A549 (cell line): ENCODE measurements around the gene LRIT2. TPM values are rescaled to one million over a fixed set of nuclear protein-coding genes. Genes with fewer than 3 reads are reported as not detected.

Experiments
- ATAC-seq, 2 experiments: fragments of 200-7000 bp in 1 of 2; fragments of >200 bp in 1 of 2; cut with Nextera tagmentation in 1 of 2; cut with Tn5 transposase in 1 of 2; 3 replicates each; pipeline versions ENCODE4 v1.8.0 to v1.9.1; 2018 to 2020; ENCODE audit warnings: mild to moderate bottlenecking in 1 of 2, moderate library complexity in 1 of 2
- CTCF ChIA-PET: fragments of 300-600 bp; sonication (Branson Sonifier 250); formaldehyde crosslinking; extraction: SDS; loops from one replicate; lab custom pipeline; 2021; ENCODE audit warnings: antibody characterized with exemption, inconsistent platforms; lab: Yijun Ruan, JAX
- POLR2A ChIA-PET: fragments of 350-600 bp; formaldehyde crosslinking; extraction: SDS; loops from one replicate; lab custom pipeline; 2021; ENCODE audit warnings: antibody characterized with exemption, inconsistent platforms; lab: Yijun Ruan, JAX
- DNase-seq, 2 experiments: peaks; one replicate each; pipeline versions ENCODE4 v3.0.0 to v3.0.0-alpha.2; 2011 to 2016; ENCODE audit warnings: low read depth in 1 of 2, low spot score in 1 of 2
- FAIRE-seq: peaks from 2 replicates; lab custom pipeline; 2011; peaks lifted over from hg19 to GRCh38; lab: Jason Lieb, UNC
- H3K27ac ChIP-seq, 2 experiments: fragments of >200 bp; sonication (Bioruptor Twin); formaldehyde crosslinking; 3 replicates each; pipeline ENCODE4 v1.5.1; 2016 to 2017
- H3K4me1 ChIP-seq: fragments of >200 bp; sonication (Bioruptor Twin); formaldehyde crosslinking; 3 replicates; pipeline ENCODE4 v1.6.1; 2016
- H3K4me2 ChIP-seq: fragments of >200 bp; sonication (Bioruptor Twin); formaldehyde crosslinking; 3 replicates; pipeline ENCODE4 v1.6.1; 2016
- H3K4me3 ChIP-seq: fragments of >200 bp; sonication (Bioruptor Twin); formaldehyde crosslinking; 3 replicates; pipeline ENCODE4 v1.5.1; 2016
- H3K9me3 ChIP-seq: fragments of >200 bp; sonication (Bioruptor Twin); formaldehyde crosslinking; 3 replicates; pipeline ENCODE4 v1.6.1; 2016
- CBX8 ChIP-seq: fragments of 200-600 bp; sonication (generic); IDR thresholded peaks from 2 replicates; pipeline ENCODE4 v1.6.1; 2016
- CHD2 ChIP-seq: fragments of 150-350 bp; IDR thresholded peaks from 2 replicates; pipeline ENCODE4 v1.6.1; 2014; ENCODE audit warnings: low read length; ENCODE audit not compliant: partially characterized antibody
- CHD4 ChIP-seq: fragments of 200-600 bp; sonication (generic); IDR thresholded peaks from 2 replicates; pipeline ENCODE4 v1.6.1; 2016; ENCODE audit warnings: antibody characterized with exemption, mild to moderate bottlenecking, borderline replicate concordance
- CTCF ChIP-seq: fragments of >200 bp; sonication (Bioruptor Twin); formaldehyde crosslinking; IDR thresholded peaks from 3 replicates; pipeline ENCODE4 v1.5.1; 2016
- E2F6 ChIP-seq: IDR thresholded peaks from 2 replicates; pipeline ENCODE4 v1.6.1; 2012; ENCODE audit warnings: low read depth, borderline replicate concordance
- EHMT2 ChIP-seq: fragments of 200-600 bp; sonication (generic); IDR thresholded peaks from 2 replicates; pipeline ENCODE4 v1.6.1; 2016; ENCODE audit warnings: antibody characterized with exemption, low read depth, mild to moderate bottlenecking, moderate library complexity
- ELK1 ChIP-seq: fragments of 150-350 bp; IDR thresholded peaks from 2 replicates; pipeline ENCODE4 v1.6.1; 2014; ENCODE audit warnings: low read depth, mild to moderate bottlenecking, low read length
- FOSB ChIP-seq: fragments of 250-450 bp; sonication (Bioruptor Pico); IDR thresholded peaks from 2 replicates; pipeline ENCODE4 v1.5.0; 2020; ENCODE audit warnings: mild to moderate bottlenecking, moderate library complexity
- FOSL2 ChIP-seq, 2 experiments: fragments of 450-650 bp in 1 of 2; fragments of >200 bp in 1 of 2; sonication (Bioruptor Twin) in 1 of 2; formaldehyde crosslinking; IDR thresholded peaks; 2 replicates each; pipeline versions ENCODE4 v1.5.0 to v1.6.1; 2016 to 2020; ENCODE audit warnings: mild to moderate bottlenecking in 1 of 2, moderate library complexity in 1 of 2
- FOXS1 ChIP-seq: fragments of 250-450 bp; sonication (Bioruptor Pico); IDR thresholded peaks from 2 replicates; pipeline ENCODE4 v1.5.0; 2020; ENCODE audit warnings: mild to moderate bottlenecking, moderate library complexity
- HDAC2 ChIP-seq: fragments of 200-600 bp; sonication (generic); IDR thresholded peaks from 2 replicates; pipeline ENCODE4 v1.6.1; 2016
- HEYL ChIP-seq: fragments of 250-450 bp; sonication (Bioruptor Pico); IDR thresholded peaks from 2 replicates; pipeline ENCODE4 v1.8.0; 2021; ENCODE audit warnings: mild to moderate bottlenecking, moderate library complexity
- HOXA7 ChIP-seq: fragments of 250-450 bp; sonication (Bioruptor Pico); IDR thresholded peaks from 2 replicates; pipeline ENCODE4 v1.5.0; 2020; ENCODE audit warnings: mild to moderate bottlenecking, moderate library complexity
- HOXB5 ChIP-seq: fragments of 250-450 bp; sonication (Bioruptor Pico); IDR thresholded peaks from 2 replicates; pipeline ENCODE4 v1.5.0; 2020; ENCODE audit warnings: mild to moderate bottlenecking, moderate library complexity
- KDM5A ChIP-seq: fragments of 200-600 bp; sonication (generic); IDR thresholded peaks from 2 replicates; pipeline ENCODE4 v1.6.1; 2016; ENCODE audit warnings: antibody characterized with exemption, mild to moderate bottlenecking
- MAZ ChIP-seq: fragments of 150-350 bp; IDR thresholded peaks from 2 replicates; pipeline ENCODE4 v1.6.1; 2014; ENCODE audit warnings: antibody characterized with exemption, low read depth, low read length, borderline replicate concordance
- MYC ChIP-seq: IDR thresholded peaks from 2 replicates; pipeline ENCODE4 v1.6.1; 2012; ENCODE audit warnings: mild to moderate bottlenecking, inconsistent platforms, low read length, improper control_type of control experiment, borderline replicate concordance
- PBX3 ChIP-seq: IDR thresholded peaks from 2 replicates; pipeline ENCODE4 v1.6.1; 2012
- PHF8 ChIP-seq: fragments of 200-600 bp; sonication (generic); IDR thresholded peaks from 2 replicates; pipeline ENCODE4 v1.6.1; 2016; ENCODE audit warnings: low read depth, mild to moderate bottlenecking, antibody characterized with exemption, moderate library complexity, borderline replicate concordance
- POLR2A ChIP-seq: IDR thresholded peaks from 2 replicates; pipeline ENCODE4 v1.6.1; 2012; ENCODE audit warnings: mild to moderate bottlenecking, low read length
- RAD21 ChIP-seq, 2 experiments: fragments of >200 bp in 1 of 2; sonication (Bioruptor Twin) in 1 of 2; formaldehyde crosslinking in 1 of 2; IDR thresholded peaks in 1 of 2; conservative IDR thresholded peaks in 1 of 2; 2 replicates in 1 of 2; 3 replicates in 1 of 2; pipeline ENCODE4 v1.6.1; 2012 to 2018; ENCODE audit warnings: inconsistent platforms in 1 of 2
- RNF2 ChIP-seq: fragments of 200-600 bp; sonication (generic); IDR thresholded peaks from 2 replicates; pipeline ENCODE4 v1.6.1; 2016; ENCODE audit warnings: low read depth, mild to moderate bottlenecking, antibody characterized with exemption, moderate library complexity, borderline replicate concordance
- SMC3 ChIP-seq: fragments of >200 bp; sonication (Bioruptor Twin); formaldehyde crosslinking; IDR thresholded peaks from 3 replicates; pipeline ENCODE4 v1.6.1; 2018; ENCODE audit warnings: inconsistent platforms
- USF2 ChIP-seq: fragments of 450-650 bp; IDR thresholded peaks from 2 replicates; pipeline ENCODE4 v1.6.1; 2014; ENCODE audit warnings: antibody characterized with exemption
- ZC3H11A ChIP-seq: fragments of 450-650 bp; IDR thresholded peaks from 2 replicates; pipeline ENCODE4 v1.6.1; 2014; ENCODE audit warnings: antibody characterized with exemption, mild to moderate bottlenecking
- ZNF302 ChIP-seq: fragments of 250-450 bp; sonication (Bioruptor Pico); IDR thresholded peaks from 2 replicates; pipeline ENCODE4 v1.9.0; 2021; ENCODE audit warnings: inconsistent platforms, mild to moderate bottlenecking, moderate library complexity
- WGBS: methylation state at CpG from one replicate; pipeline ENCODE4 v1.1.6; 2017; ENCODE audit errors: missing lambda C conversion rate; 5-methylcytosine and 5-hydroxymethylcytosine counted together
- polyA plus RNA-seq, 4 experiments: library from polyadenylated mRNA; depleted of rRNA in 3 of 4; stranded (reverse); fragments of >200 nt; fragmentation: RNase III in 1 of 4; extraction: RNeasy Plus Mini Kit Qiagen cat#74134 plus additional on column Dnase treatment in 1 of 4; gene quantifications; 2 replicates in 3 of 4; 3 replicates in 1 of 4; pipeline ENCODE4 v1.2.3, GENCODE V29; 2011 to 2017

LRIT2 gene
- polyA plus RNA-seq, 2 of the 4 experiments (the other 2 are of a cell fraction): not detected

- Histone ChIP-seq H3K4me2 (no peak overlapping the region), H3K4me3 (no peak overlapping the region), H3K27ac (no peak overlapping the region), H3K4me1 (no peaks in the 10 kb centered on the region), H3K9me3 (no peaks in the 10 kb centered on the region)
- DNase-seq (no peak), ATAC-seq (no peak), FAIRE-seq (no peak)
- ChIA-PET CTCF (no interaction called here), POLR2A (no interaction called here)
- TF ChIP-seq FOSB: no peak
- TF ChIP-seq ELK1: no peak
- no peak for TF ChIP-seq PHF8
- no peak for TF ChIP-seq CHD2
- no peak for TF ChIP-seq MYC
- no peak for TF ChIP-seq USF2
- no peak for TF ChIP-seq KDM5A
- no peak for TF ChIP-seq CHD4
- no peak for TF ChIP-seq POLR2A
- no peak for TF ChIP-seq FOXS1
- no peak for TF ChIP-seq HDAC2
- no peak for TF ChIP-seq FOSL2 (IDR thresholded peaks at IDR 0.05)
- TF ChIP-seq FOSL2 (CRISPR knock-in tag; IDR thresholded peaks at IDR 0.05): no peak
- 28% methylated on average over 4 of the region's 4 CpGs for WGBS
These were observed 9.8 kb upstream of the LRIT2 start for GRCh38 chr10:84235096-84235495.

GRCh38 chr10:84234479-84234878, 9.1 kb upstream of the LRIT2 start:
- ChIA-PET POLR2A (no interaction called here), CTCF (no interaction called here)
- TF ChIP-seq MYC: no peak
- TF ChIP-seq ZNF302 (CRISPR knock-in tag): no peak
- no peak for TF ChIP-seq HEYL (CRISPR knock-in tag)
- TF ChIP-seq POLR2A: no peak
- TF ChIP-seq MAZ: no peak
- no peak for ATAC-seq
- no peak for DNase-seq
- WGBS: 54% methylated on average over 4 of the region's 4 CpGs
- no peak overlapping the region for H3K27ac ChIP-seq
- no peak overlapping the region for H3K4me3 ChIP-seq
- H3K9me3 ChIP-seq: no peaks in the 10 kb centered on the region
- FAIRE-seq: no peak
- no peak overlapping the region for H3K4me2 ChIP-seq
- H3K4me1 ChIP-seq: no peaks in the 10 kb centered on the region

GRCh38 chr10:84233940-84234339, 8.6 kb upstream of the LRIT2 start:
- ATAC-seq (no peak), FAIRE-seq (no peak), DNase-seq (no peak)
- ChIA-PET POLR2A (no interaction called here), CTCF (interaction anchor here (1.1 to 2.1 kb wide), 2 partner anchors 23 to 31 kb away, joined by 4 to 8 read pairs; no protein-coding TSS in a partner anchor)
- 7% methylated on average over 2 of the region's 4 CpGs for WGBS
- H3K27ac ChIP-seq: no peak overlapping the region
- H3K4me1 ChIP-seq: no peaks in the 10 kb centered on the region
- no peak for TF ChIP-seq USF2
- no peak for TF ChIP-seq EHMT2
- no peak for TF ChIP-seq CBX8
- no peak for TF ChIP-seq RNF2
- no peak for TF ChIP-seq POLR2A
- no peak for TF ChIP-seq HOXB5 (CRISPR knock-in tag)
- no peak for TF ChIP-seq ELK1
- no peak for TF ChIP-seq SMC3
- no peak for TF ChIP-seq HOXA7 (CRISPR knock-in tag)
- TF ChIP-seq CHD4: no peak
- no peak for TF ChIP-seq CTCF
- TF ChIP-seq RAD21 (conservative IDR thresholded peaks at IDR 0.05 in 1 of 2, IDR thresholded peaks at IDR 0.05 in 1 of 2): no peak
- TF ChIP-seq ZC3H11A: no peak
- no peak for TF ChIP-seq E2F6
- no peak for TF ChIP-seq PBX3
- no peaks in the 10 kb centered on the region for H3K9me3 ChIP-seq
- H3K4me2 ChIP-seq: no peak overlapping the region
- no peak overlapping the region for H3K4me3 ChIP-seq
